OCI-LY7 (cell line): ENCODE results near the gene FOXN3. TPM values are rescaled to one million over a fixed set of nuclear protein-coding genes. Genes with fewer than 3 reads are reported as not detected.

Experiments
- BruUV-seq: library from RNA; stranded (reverse); fragments of 400-500 nt; replicated peaks from 2 replicates; lab custom pipeline; 2021; lab: Mats Ljungman, UMichigan
- CTCF ChIA-PET: fragments of 300-600 bp; sonication (Branson Sonifier 250); formaldehyde crosslinking; loops from one replicate; lab custom pipeline; 2022; ENCODE audit warnings: antibody characterized with exemption; ENCODE audit not compliant: unreplicated experiment; lab: Charles Lee
- POLR2A ChIA-PET: fragments of 300-600 bp; sonication (Branson Sonifier 250); formaldehyde crosslinking; loops from one replicate; lab custom pipeline; 2022; ENCODE audit warnings: antibody characterized with exemption; lab: Charles Lee
- DNase-seq: peaks from one replicate; pipeline ENCODE4 v3.0.0-alpha.2; 2015; ENCODE audit warnings: low spot score
- H2AFZ ChIP-seq: fragments of 200-600 bp; sonication (generic), shearing (Covaris generic); 2 replicates; pipeline ENCODE4 v1.6.1; 2014; ENCODE audit warnings: mild to moderate bottlenecking, antibody characterized with exemption, low read length, moderate library complexity
- H3K27ac ChIP-seq: fragments of 200-600 bp; sonication (generic); 2 replicates; pipeline ENCODE4 v1.5.1; 2014; ENCODE audit warnings: mixed run types, low read depth, mild to moderate bottlenecking, moderate library complexity, low read length, inconsistent platforms; ENCODE audit not compliant: poor library complexity, severe bottlenecking
- H3K36me3 ChIP-seq: fragments of 200-600 bp; sonication (generic); 2 replicates; pipeline ENCODE4 v1.6.1; 2014; ENCODE audit warnings: mild to moderate bottlenecking, antibody characterized with exemption, low read length, moderate library complexity, mixed read lengths; ENCODE audit not compliant: insufficient read depth
- H3K4me1 ChIP-seq: fragments of 200-600 bp; sonication (generic); 2 replicates; pipeline ENCODE4 v1.5.1; 2014; ENCODE audit warnings: mild to moderate bottlenecking, low read length; ENCODE audit not compliant: insufficient read depth, poor library complexity, severe bottlenecking
- H3K4me2 ChIP-seq: fragments of 200-600 bp; sonication (generic); 2 replicates; pipeline ENCODE4 v1.6.1; 2014; ENCODE audit warnings: mild to moderate bottlenecking, low read length
- H3K4me3 ChIP-seq: fragments of 200-600 bp; sonication (generic); 2 replicates; pipeline ENCODE4 v1.5.1; 2014; ENCODE audit warnings: mild to moderate bottlenecking, low read depth, low read length; ENCODE audit not compliant: poor library complexity, severe bottlenecking
- H3K79me2 ChIP-seq: fragments of 200-600 bp; sonication (generic); 2 replicates; pipeline ENCODE4 v1.6.1; 2016; ENCODE audit warnings: low read depth, mild to moderate bottlenecking, low read length, moderate library complexity, mixed read lengths; ENCODE audit not compliant: insufficient read depth
- H3K9me2 ChIP-seq: fragments of 200-600 bp; sonication (generic); 2 replicates; pipeline ENCODE4 v1.6.1; 2016; ENCODE audit warnings: mild to moderate bottlenecking, low read length, mixed read lengths; ENCODE audit not compliant: insufficient read depth
- H3K9me3 ChIP-seq: fragments of 200-600 bp; sonication (generic); 2 replicates; pipeline ENCODE4 v1.6.1; 2014; ENCODE audit warnings: mild to moderate bottlenecking, mixed run types, low read length, mixed read lengths
- H4K20me1 ChIP-seq: fragments of 200-600 bp; sonication (generic); 2 replicates; pipeline ENCODE4 v1.6.1; 2014; ENCODE audit warnings: mild to moderate bottlenecking, antibody characterized with exemption, low read length, moderate library complexity, mixed read lengths; ENCODE audit not compliant: insufficient read depth
- EZH2phosphoT487 ChIP-seq: fragments of 200-600 bp; sonication (generic); IDR thresholded peaks from 2 replicates; pipeline ENCODE4 v1.6.1; 2018; ENCODE audit warnings: low read depth, borderline replicate concordance, mild to moderate bottlenecking, mixed run types, antibody characterized with exemption, low read length, moderate library complexity, mixed read lengths
- intact Hi-C: fragments of 100-400 bp; cut with micrococcal nuclease; formaldehyde crosslinking; loops from one replicate; pipeline ENCODE4 v1.10.0; 2022; ENCODE audit not compliant: unreplicated experiment
- total RNA-seq, 2 experiments: library from RNA; depleted of rRNA in 1 of 2; stranded (reverse); fragments of >200 nt in 1 of 2; shearing (Covaris generic) in 1 of 2; gene quantifications; 2 replicates each; pipeline ENCODE4 v1.2.3, GENCODE V29; 2014 to 2022
- TF ChIP-seq, protein P1 (sequence below): fragments of 200-600 bp; sonication (generic); conservative IDR thresholded peaks from 2 replicates; pipeline ENCODE4 v1.5.1; 2014; ENCODE audit warnings: mild to moderate bottlenecking, antibody characterized with exemption, low read length, moderate library complexity, mixed read lengths

Gene FOXN3
- total RNA-seq, 2 experiments from 2014 or later: 77.7 to 102 TPM

- H3K9me2 ChIP-seq: no peaks in the 10 kb centered on the region
- H3K27ac ChIP-seq: no peak overlapping the region
- peaks cover 43% of the 10 kb centered on the region for H3K4me1 ChIP-seq
- no peak for DNase-seq
- TF ChIP-seq EZH2phosphoT487: no peak
- TF ChIP-seq, protein P1, sequence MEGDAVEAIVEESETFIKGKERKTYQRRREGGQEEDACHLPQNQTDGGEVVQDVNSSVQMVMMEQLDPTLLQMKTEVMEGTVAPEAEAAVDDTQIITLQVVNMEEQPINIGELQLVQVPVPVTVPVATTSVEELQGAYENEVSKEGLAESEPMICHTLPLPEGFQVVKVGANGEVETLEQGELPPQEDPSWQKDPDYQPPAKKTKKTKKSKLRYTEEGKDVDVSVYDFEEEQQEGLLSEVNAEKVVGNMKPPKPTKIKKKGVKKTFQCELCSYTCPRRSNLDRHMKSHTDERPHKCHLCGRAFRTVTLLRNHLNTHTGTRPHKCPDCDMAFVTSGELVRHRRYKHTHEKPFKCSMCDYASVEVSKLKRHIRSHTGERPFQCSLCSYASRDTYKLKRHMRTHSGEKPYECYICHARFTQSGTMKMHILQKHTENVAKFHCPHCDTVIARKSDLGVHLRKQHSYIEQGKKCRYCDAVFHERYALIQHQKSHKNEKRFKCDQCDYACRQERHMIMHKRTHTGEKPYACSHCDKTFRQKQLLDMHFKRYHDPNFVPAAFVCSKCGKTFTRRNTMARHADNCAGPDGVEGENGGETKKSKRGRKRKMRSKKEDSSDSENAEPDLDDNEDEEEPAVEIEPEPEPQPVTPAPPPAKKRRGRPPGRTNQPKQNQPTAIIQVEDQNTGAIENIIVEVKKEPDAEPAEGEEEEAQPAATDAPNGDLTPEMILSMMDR: no peak
- ChIA-PET POLR2A (no interaction called here), CTCF (no interaction called here)
- no peak overlapping the region for H3K4me2 ChIP-seq
- 0 out of 2 replicates have a peak, but pooled peaks cover 3% of the 10 kb centered on the region for H3K36me3 ChIP-seq
- no peaks in the 10 kb centered on the region for H3K9me3 ChIP-seq
- H4K20me1 ChIP-seq: no peaks in the 10 kb centered on the region
- no peak overlapping the region for H3K4me3 ChIP-seq
- H2AFZ ChIP-seq: no peak overlapping the region
- no peaks in the 10 kb centered on the region for H3K79me2 ChIP-seq
- BruUV-seq: no TSS peak
- intact Hi-C loops: no loop called here
These were observed 24.2 kb upstream of the FOXN3 start for GRCh38 chr14:89440986-89441909.

DNA sequence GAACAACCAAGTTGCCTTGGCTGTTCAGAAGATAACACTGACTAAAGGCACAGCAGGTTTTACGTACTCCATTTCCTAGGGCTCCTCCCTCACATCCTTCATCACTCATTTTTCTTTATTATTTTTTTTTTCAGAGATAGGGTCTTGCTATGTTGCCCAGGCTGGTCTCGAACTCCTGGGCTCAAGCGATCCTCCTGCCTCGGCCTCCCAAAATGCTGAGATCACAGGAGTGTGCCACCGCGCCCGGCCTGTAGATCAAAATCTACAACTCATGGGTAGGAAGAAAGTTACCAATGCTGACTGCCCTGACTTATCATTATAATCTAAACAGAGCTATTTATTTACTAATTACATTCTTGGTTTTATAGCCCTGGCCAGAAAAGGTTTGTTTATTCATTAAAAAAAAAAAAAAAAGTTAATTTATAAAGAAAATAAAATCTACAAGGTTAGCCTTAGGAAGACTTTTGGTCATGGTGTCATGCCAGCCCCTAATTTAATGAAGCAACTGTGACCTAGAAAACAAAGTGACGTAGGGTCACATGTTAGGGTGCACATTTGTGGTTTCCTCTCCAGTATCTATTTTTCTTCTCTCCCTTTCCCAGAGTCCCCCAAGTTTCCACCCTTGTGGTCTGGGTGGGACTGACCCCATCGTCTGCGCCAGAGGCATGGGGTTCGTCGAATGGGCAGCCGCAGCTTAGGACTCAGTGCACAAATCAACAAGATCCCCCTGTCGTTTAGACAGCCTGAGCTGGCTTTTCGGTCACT is 19.0 kb upstream of the FOXN3 start:
- TF ChIP-seq, protein P1: no peak
- no peak for TF ChIP-seq EZH2phosphoT487
- no peak overlapping the region for H3K4me2 ChIP-seq
- H3K79me2 ChIP-seq: no peaks in the 10 kb centered on the region
- H4K20me1 ChIP-seq: no peaks in the 10 kb centered on the region
- intact Hi-C loops: loop anchor here (10.0 kb wide), 1 partner anchor 519 kb away; the partner anchor contains the start of genes EFCAB11 and TDP1
- no peak overlapping the region for H2AFZ ChIP-seq
- H3K4me3 ChIP-seq: no peak overlapping the region
- H3K9me2 ChIP-seq: no peaks in the 10 kb centered on the region
- ChIA-PET POLR2A (interaction anchor here (0.7 kb wide), 2 partner anchors 32 to 513 kb away, joined by 3 read pairs; no protein-coding TSS in a partner anchor), CTCF (no interaction called here)
- no TSS peak for BruUV-seq
- peaks cover 46% of the 10 kb centered on the region for H3K4me1 ChIP-seq
- H3K36me3 ChIP-seq: 0 out of 2 replicates have a peak, but pooled peaks cover 12% of the 10 kb centered on the region
- H3K27ac ChIP-seq: no peak overlapping the region
- DNase-seq: no peak
- H3K9me3 ChIP-seq: no peaks in the 10 kb centered on the region; the same call in 1 of the 2 replicates
